Suprapubic skin (tissue), 4 donors: Measurements from ENCODE around the gene SIGLEC6.

Source experiments
- POLR2A ChIP-seq, 2 donors: fragments of 450-650 bp; IDR thresholded peaks; one replicate each; pipeline ENCODE4 v1.6.1; 2017; ENCODE audit warnings: antibody characterized with exemption in 2 of 2, mild to moderate bottlenecking in 2 of 2, moderate library complexity in 2 of 2
- POLR2AphosphoS5 ChIP-seq, 3 donors: sonication (generic); formaldehyde crosslinking; IDR thresholded peaks; one replicate each; pipeline ENCODE4 v1.6.1; 2017; ENCODE audit warnings: antibody characterized with exemption in 3 of 3
- TF ChIP-seq, protein P1 (sequence below), 2 donors: fragments of 200-600 bp in 1 of 2; fragments of 450-650 bp in 1 of 2; sonication (generic) in 1 of 2; IDR thresholded peaks; one replicate each; pipeline ENCODE4 v1.5.1; 2016 to 2019; ENCODE audit warnings: antibody characterized with exemption in 2 of 2, mild to moderate bottlenecking in 1 of 2, moderate library complexity in 1 of 2

DNA sequence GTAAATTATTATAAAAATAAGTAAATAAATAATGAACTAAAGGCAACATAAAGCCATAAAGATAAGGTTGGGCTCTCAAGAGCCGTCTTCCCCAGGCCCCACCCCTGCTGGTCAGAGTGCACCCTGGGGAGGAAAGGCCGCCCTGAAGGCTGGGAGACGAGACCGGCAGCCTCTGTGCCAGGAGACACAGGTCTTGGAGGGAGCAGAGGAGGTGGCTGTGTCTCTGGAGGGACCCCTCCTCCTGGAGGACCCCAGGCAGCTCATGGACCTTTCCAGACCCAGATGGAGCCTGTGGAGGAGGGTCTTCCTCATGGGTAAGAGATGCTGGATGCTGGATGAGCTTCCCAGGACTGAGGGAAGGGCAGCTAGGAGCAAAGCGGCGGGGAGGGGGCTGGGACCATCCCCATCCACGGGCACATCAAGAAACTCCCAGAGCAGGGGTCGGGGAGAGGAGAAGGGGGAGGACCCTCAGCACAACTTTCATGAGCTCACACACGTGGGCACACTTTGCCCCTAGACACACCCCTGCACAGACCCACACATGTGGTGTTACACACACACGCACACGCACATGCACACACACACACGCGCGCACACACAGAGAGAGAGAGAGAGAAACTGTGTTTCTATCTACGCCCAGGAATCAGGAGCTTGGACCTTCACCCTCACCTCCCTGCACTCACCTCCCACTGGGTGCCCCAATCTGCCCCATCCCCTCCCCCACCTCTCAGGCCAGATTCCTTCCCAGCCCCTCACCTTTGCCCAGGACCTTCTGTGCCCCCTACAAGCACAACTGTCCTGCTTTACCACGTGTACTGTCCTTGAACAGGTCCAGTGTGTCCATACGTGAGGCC lies 52.9 kb downstream of the SIGLEC6 start, which contains the start of gene CEACAM18:
- TF ChIP-seq POLR2AphosphoS5 (IDR thresholded peaks at IDR 0.05) = no peak
- TF ChIP-seq POLR2A (IDR thresholded peaks at IDR 0.05) = no peak
- TF ChIP-seq, protein P1, sequence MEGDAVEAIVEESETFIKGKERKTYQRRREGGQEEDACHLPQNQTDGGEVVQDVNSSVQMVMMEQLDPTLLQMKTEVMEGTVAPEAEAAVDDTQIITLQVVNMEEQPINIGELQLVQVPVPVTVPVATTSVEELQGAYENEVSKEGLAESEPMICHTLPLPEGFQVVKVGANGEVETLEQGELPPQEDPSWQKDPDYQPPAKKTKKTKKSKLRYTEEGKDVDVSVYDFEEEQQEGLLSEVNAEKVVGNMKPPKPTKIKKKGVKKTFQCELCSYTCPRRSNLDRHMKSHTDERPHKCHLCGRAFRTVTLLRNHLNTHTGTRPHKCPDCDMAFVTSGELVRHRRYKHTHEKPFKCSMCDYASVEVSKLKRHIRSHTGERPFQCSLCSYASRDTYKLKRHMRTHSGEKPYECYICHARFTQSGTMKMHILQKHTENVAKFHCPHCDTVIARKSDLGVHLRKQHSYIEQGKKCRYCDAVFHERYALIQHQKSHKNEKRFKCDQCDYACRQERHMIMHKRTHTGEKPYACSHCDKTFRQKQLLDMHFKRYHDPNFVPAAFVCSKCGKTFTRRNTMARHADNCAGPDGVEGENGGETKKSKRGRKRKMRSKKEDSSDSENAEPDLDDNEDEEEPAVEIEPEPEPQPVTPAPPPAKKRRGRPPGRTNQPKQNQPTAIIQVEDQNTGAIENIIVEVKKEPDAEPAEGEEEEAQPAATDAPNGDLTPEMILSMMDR (IDR thresholded peaks at IDR 0.05) = no peak
